K562 (cell line): Measurements from ENCODE around the gene THSD8. TPM values are rescaled to one million over a fixed set of nuclear protein-coding genes. Genes with fewer than 3 reads are reported as not detected.

Source experiments
- CBX1 ChIP-seq: sonication (generic); IDR thresholded peaks from 2 replicates; pipeline ENCODE4 v1.6.1; 2016; ENCODE audit warnings: antibody characterized with exemption, low read depth, mild to moderate bottlenecking
- CXXC5 ChIP-seq: fragments of 250-450 bp; sonication (Bioruptor Pico); IDR thresholded peaks from 2 replicates; pipeline ENCODE4 v1.8.0; 2022; ENCODE audit warnings: inconsistent platforms, mild to moderate bottlenecking, moderate library complexity
- ETV6 ChIP-seq, 3 experiments: fragments of 150-350 bp in 1 of 3; sonication (generic) in 1 of 3; formaldehyde crosslinking in 1 of 3; IDR thresholded peaks; 2 replicates each; pipeline versions ENCODE4 v1.6.1 to v1.8.0; 2014 to 2022; ENCODE audit warnings: borderline replicate concordance in 2 of 3, low read depth in 2 of 3, antibody characterized with exemption in 1 of 3, low read length in 1 of 3, mild to moderate bottlenecking in 1 of 3, missing genetic modification reagents in 1 of 3
- KLF16 ChIP-seq: IDR thresholded peaks from 2 replicates; pipeline ENCODE4 v1.6.1; 2016; ENCODE audit warnings: antibody characterized with exemption
- NUFIP1 ChIP-seq: fragments of 450-650 bp; IDR thresholded peaks from 2 replicates; pipeline ENCODE4 v1.6.1; 2018; ENCODE audit not compliant: partially characterized antibody
- POLR2G ChIP-seq: fragments of 200-400 bp; formaldehyde crosslinking; IDR thresholded peaks from 2 replicates; pipeline ENCODE4 v1.6.1; 2017; ENCODE audit warnings: low read depth, mild to moderate bottlenecking, antibody characterized with exemption, low read length, moderate library complexity
- RHOXF2B ChIP-seq: fragments of 250-450 bp; sonication (Bioruptor Pico); conservative IDR thresholded peaks from 2 replicates; pipeline ENCODE4 v1.5.1; 2021
- SREBF1 ChIP-seq: fragments of 150-350 bp; IDR thresholded peaks from 2 replicates; pipeline ENCODE4 v1.6.1; 2014; ENCODE audit warnings: antibody characterized with exemption, low read depth, low read length, borderline replicate concordance
- STAG1 ChIP-seq: sonication (generic); formaldehyde crosslinking; IDR thresholded peaks from 2 replicates; pipeline ENCODE4 v1.5.0; 2020; ENCODE audit warnings: missing genetic modification reagents, borderline replicate concordance
- ZBTB9 ChIP-seq: fragments of 450-650 bp; formaldehyde crosslinking; IDR thresholded peaks from 2 replicates; pipeline ENCODE4 v1.4.0; 2020; ENCODE audit warnings: mild to moderate bottlenecking, moderate library complexity
- ZFP1 ChIP-seq: fragments of 450-650 bp; formaldehyde crosslinking; IDR thresholded peaks from 2 replicates; pipeline ENCODE4 v1.4.0; 2020; ENCODE audit warnings: mild to moderate bottlenecking, mixed read lengths
- ZKSCAN1 ChIP-seq: fragments of 150-350 bp; IDR thresholded peaks from 2 replicates; pipeline ENCODE4 v1.6.1; 2016; ENCODE audit warnings: low read depth, low read length
- ZNF3 ChIP-seq: fragments of 250-450 bp; sonication (Bioruptor Pico); IDR thresholded peaks from 2 replicates; pipeline ENCODE4 v1.5.0; 2021; ENCODE audit warnings: mild to moderate bottlenecking, moderate library complexity
- ZNF518B ChIP-seq: fragments of 250-450 bp; sonication (Bioruptor Pico); IDR thresholded peaks from 2 replicates; pipeline ENCODE4 v1.5.0; 2021; ENCODE audit warnings: mild to moderate bottlenecking, moderate library complexity
- ZNF586 ChIP-seq: fragments of 450-650 bp; formaldehyde crosslinking; conservative IDR thresholded peaks from 2 replicates; pipeline ENCODE4 v1.4.0; 2020; ENCODE audit warnings: mild to moderate bottlenecking, moderate library complexity
- polyA plus RNA-seq, 8 experiments: library from polyadenylated mRNA; depleted of rRNA in 4 of 8; stranded (reverse) in 5 of 8; unstranded in 3 of 8; fragments of >200 nt; fragmentation: Nextera tagmentation in 2 of 8; fragmentation: Illumina TruSeq in 1 of 8; extraction: Ambion mirVana in 2 of 8; extraction: Trizol in 1 of 8; gene quantifications; 2 replicates each; pipeline versions ENCODE4 v1.2.1 to v1.2.3, GENCODE V29; 2011 to 2014; ENCODE audit warnings: inconsistent platforms in 1 of 8, missing spikeins in 1 of 8
- total RNA-seq, 7 experiments: library from RNA; depleted of rRNA in 6 of 7; stranded (reverse); fragments of >200 nt in 6 of 7; fragmentation: Illumina TruSeq in 2 of 7; extraction: Trizol in 2 of 7; gene quantifications; 2 replicates each; pipeline versions ENCODE4 v1.2.1 to v1.2.3, GENCODE V29; 2011 to 2021; ENCODE audit warnings: low replicate concordance in 1 of 7
- TF ChIP-seq, protein P1 (sequence below), 2 experiments: fragments of 150-350 bp in 1 of 2; IDR thresholded peaks; 2 replicates each; pipeline ENCODE4 v1.6.1; 2012 to 2016; ENCODE audit warnings: low read depth in 2 of 2, low read length in 2 of 2, mild to moderate bottlenecking in 1 of 2, moderate library complexity in 1 of 2

Gene THSD8
- total and polyA plus RNA-seq, 9 of the 15 experiments (the other 6 are each of a cell fraction or from before 2014, with no cell fraction given): 8.4 to 42.4 (median 19.9) TPM; not detected in 2

DNA sequence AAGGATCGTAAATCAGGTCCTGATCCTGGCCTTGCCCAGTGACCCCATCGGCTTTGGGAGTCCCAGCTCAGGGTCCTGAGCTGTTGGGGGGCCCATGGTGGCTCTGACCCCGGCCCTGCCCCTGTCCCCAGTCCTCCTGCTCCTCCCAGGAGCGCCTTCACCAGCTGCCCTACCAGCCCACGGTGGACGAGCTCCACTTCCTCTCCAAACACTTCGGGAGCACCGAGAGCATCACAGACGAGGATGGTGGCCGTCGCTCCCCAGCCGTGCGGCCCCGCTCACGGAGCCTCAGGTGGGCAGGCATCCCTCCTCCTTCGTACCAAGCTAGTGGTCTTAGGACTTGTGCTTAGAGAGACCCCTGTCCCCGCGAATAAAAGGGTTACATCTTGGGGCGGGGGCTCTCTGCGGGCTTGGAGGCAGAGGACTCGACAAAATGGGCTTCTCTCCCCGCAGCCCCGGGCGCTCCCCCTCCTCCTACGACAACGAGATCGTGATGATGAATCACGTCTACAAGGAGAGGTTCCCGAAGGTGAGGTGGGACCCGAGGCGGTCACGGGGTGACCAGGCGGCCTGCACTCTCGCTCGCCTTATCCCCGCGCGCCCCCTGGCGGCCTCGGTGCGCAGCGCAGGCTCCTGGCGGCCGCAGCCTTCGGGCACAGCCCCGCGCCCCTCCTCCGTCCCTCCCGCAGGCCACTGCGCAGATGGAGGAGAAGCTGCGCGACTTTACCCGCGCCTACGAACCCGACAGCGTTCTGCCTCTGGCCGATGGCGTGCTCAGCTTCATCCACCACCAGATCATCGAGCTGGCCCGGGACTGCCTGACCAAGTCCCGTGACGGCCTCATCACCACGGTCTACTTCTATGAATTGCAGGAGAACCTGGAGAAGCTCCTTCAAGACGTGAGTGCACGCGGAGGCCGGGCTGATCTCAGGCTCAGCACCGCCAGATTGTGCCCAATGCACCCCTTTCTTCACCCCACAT is 45.6 kb downstream of the THSD8 start (continued):
- TF ChIP-seq, protein P1, sequence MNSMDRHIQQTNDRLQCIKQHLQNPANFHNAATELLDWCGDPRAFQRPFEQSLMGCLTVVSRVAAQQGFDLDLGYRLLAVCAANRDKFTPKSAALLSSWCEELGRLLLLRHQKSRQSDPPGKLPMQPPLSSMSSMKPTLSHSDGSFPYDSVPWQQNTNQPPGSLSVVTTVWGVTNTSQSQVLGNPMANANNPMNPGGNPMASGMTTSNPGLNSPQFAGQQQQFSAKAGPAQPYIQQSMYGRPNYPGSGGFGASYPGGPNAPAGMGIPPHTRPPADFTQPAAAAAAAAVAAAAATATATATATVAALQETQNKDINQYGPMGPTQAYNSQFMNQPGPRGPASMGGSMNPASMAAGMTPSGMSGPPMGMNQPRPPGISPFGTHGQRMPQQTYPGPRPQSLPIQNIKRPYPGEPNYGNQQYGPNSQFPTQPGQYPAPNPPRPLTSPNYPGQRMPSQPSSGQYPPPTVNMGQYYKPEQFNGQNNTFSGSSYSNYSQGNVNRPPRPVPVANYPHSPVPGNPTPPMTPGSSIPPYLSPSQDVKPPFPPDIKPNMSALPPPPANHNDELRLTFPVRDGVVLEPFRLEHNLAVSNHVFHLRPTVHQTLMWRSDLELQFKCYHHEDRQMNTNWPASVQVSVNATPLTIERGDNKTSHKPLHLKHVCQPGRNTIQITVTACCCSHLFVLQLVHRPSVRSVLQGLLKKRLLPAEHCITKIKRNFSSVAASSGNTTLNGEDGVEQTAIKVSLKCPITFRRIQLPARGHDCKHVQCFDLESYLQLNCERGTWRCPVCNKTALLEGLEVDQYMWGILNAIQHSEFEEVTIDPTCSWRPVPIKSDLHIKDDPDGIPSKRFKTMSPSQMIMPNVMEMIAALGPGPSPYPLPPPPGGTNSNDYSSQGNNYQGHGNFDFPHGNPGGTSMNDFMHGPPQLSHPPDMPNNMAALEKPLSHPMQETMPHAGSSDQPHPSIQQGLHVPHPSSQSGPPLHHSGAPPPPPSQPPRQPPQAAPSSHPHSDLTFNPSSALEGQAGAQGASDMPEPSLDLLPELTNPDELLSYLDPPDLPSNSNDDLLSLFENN (IDR thresholded peaks at IDR 0.05; ENCODE audit: low read depth in 2 of 2, low read length in 2 of 2): no peak
- no peak for TF ChIP-seq ZNF586 (CRISPR knock-in tag)
- no peak for TF ChIP-seq ETV6 (IDR thresholded peaks at IDR 0.05; ENCODE audit: borderline replicate concordance in 1 of 2, low read depth in 2 of 2, low read length in 1 of 2)
- no peak for TF ChIP-seq ETV6 (CRISPR knock-in tag; IDR thresholded peaks at IDR 0.05; ENCODE audit: borderline replicate concordance)
- no peak for TF ChIP-seq ZNF518B
- TF ChIP-seq NUFIP1: no peak
- peak; percentile 16; the same call in 1 of the 2 replicates for TF ChIP-seq POLR2G
- TF ChIP-seq CBX1: 0 out of 2 replicates have a peak, but pooled peaks have one; percentile 42
- TF ChIP-seq CXXC5 (CRISPR knock-in tag): peak; percentile 78
- TF ChIP-seq KLF16: no peak
- TF ChIP-seq ZNF3 (CRISPR knock-in tag): no peak
- TF ChIP-seq ZBTB9: no peak
- TF ChIP-seq ZFP1 (CRISPR knock-in tag): no peak
- TF ChIP-seq RHOXF2B (CRISPR knock-in tag): no peak
- TF ChIP-seq ZKSCAN1: peak; percentile 17; the same call in 1 of the 2 replicates
- 0 out of 2 replicates have a peak, but pooled peaks have one; percentile 45 for TF ChIP-seq SREBF1
- peak; percentile 89; the same call in 1 of the 2 replicates for TF ChIP-seq STAG1 (CRISPR knock-in tag)
